Right atrium auricular region (tissue), 2 donors: ENCODE data around the gene PDE4B. TPM values are rescaled to one million over a fixed set of nuclear protein-coding genes. Genes with fewer than 3 reads are reported as not detected.
A peak's percentile ranks its signal among the peaks of the same experiment; 100 is the strongest.

Source experiments
- DNase-seq: peaks from one replicate; pipeline ENCODE4 v3.0.0-alpha.2; 2019; ENCODE audit warnings: low spot score
- H3K27ac ChIP-seq, 2 donors: fragments of 200-600 bp; sonication (generic); 1 replicate in 1 of 2; 2 replicates in 1 of 2; pipeline ENCODE4 v1.5.1; 2016 to 2019
- H3K27me3 ChIP-seq, 2 donors: fragments of 200-600 bp; sonication (generic); one replicate each; pipeline versions ENCODE4 v1.5.1 to v1.6.0; 2017 to 2019
- H3K36me3 ChIP-seq: fragments of 200-600 bp; sonication (generic); one replicate; pipeline ENCODE4 v1.5.1; 2016
- H3K4me1 ChIP-seq, 2 donors: fragments of 200-600 bp; sonication (generic); one replicate each; pipeline versions ENCODE4 v1.5.1 to v1.6.0; 2017 to 2019
- H3K4me3 ChIP-seq, 2 donors: fragments of 200-600 bp; sonication (generic); 1 replicate in 1 of 2; 2 replicates in 1 of 2; pipeline ENCODE4 v1.5.1; 2017 to 2019; ENCODE audit warnings: mild to moderate bottlenecking in 1 of 2, moderate library complexity in 1 of 2
- H3K9me3 ChIP-seq, 2 donors: fragments of 200-600 bp; sonication (generic); one replicate each; pipeline ENCODE4 v1.5.1; 2019
- total RNA-seq, 2 donors: library from RNA; depleted of rRNA; stranded (reverse); fragments of >200 nt; gene quantifications; one replicate each; pipeline ENCODE4 v1.1.0, GENCODE V29; 2016
- TF ChIP-seq, protein P1 (sequence below), 2 donors: fragments of 200-600 bp; sonication (generic); IDR thresholded peaks; one replicate each; pipeline ENCODE4 v1.5.1; 2019; ENCODE audit warnings: antibody characterized with exemption in 2 of 2

The PDE4B gene
- total RNA-seq, 2 donors from 2014 or later: 16.0 to 27.7 TPM

DNA sequence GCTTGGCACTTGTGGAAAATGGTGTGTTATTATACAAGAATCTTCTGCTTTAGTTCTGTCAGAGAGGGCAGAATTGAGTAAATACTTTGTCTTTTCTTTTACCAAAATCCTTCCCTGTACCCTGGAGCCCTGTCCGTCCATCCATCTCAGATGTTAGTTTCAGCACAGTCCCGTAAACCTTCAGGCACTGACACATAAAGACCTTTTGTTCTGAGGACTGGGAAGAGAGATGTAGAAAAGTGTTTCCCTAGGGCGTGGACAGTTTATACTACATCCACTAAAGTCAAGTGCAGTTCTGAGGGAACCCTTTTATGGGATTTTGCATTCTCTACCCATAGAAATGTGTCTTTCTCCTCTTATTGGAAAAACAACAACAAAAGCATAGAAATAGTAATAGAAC is 162.4 kb downstream of the PDE4B start:
- TF ChIP-seq, protein P1, sequence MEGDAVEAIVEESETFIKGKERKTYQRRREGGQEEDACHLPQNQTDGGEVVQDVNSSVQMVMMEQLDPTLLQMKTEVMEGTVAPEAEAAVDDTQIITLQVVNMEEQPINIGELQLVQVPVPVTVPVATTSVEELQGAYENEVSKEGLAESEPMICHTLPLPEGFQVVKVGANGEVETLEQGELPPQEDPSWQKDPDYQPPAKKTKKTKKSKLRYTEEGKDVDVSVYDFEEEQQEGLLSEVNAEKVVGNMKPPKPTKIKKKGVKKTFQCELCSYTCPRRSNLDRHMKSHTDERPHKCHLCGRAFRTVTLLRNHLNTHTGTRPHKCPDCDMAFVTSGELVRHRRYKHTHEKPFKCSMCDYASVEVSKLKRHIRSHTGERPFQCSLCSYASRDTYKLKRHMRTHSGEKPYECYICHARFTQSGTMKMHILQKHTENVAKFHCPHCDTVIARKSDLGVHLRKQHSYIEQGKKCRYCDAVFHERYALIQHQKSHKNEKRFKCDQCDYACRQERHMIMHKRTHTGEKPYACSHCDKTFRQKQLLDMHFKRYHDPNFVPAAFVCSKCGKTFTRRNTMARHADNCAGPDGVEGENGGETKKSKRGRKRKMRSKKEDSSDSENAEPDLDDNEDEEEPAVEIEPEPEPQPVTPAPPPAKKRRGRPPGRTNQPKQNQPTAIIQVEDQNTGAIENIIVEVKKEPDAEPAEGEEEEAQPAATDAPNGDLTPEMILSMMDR (IDR thresholded peaks at IDR 0.05): no peak
- no peaks in the 10 kb centered on the region for H3K4me1 ChIP-seq
- no peak overlapping the region for H3K27ac ChIP-seq
- no peak overlapping the region for H3K4me3 ChIP-seq
- DNase-seq: no peak
- no peaks in the 10 kb centered on the region for H3K9me3 ChIP-seq
- no peaks in the 10 kb centered on the region for H3K27me3 ChIP-seq
- H3K36me3 ChIP-seq: no peaks in the 10 kb centered on the region

DNA sequence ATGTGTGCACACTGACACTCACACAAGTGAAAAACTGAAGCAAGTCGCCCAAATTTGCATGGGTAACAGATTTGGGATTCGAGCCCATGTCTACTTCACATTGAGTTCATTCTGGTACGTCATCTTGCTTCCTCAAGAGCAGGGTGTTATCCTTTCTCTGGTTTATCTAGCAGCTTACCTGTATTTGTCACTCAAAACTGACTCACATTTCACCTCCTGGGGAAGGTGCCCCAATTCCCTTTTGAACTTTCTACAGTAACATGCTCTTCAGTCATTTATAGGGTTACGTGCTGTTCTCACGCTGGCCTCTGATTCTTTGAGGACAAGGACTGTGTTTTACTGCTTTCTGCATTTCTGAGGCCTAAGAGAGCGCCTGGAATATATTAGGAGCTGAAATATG is 162.8 kb downstream of the PDE4B start:
- TF ChIP-seq, protein P1 (IDR thresholded peaks at IDR 0.05): no peak
- Histone ChIP-seq H3K27ac (no peak overlapping the region), H3K9me3 (no peaks in the 10 kb centered on the region), H3K36me3 (no peaks in the 10 kb centered on the region), H3K4me3 (no peak overlapping the region), H3K27me3 (no peaks in the 10 kb centered on the region), H3K4me1 (no peaks in the 10 kb centered on the region)
- no peak for DNase-seq

DNA sequence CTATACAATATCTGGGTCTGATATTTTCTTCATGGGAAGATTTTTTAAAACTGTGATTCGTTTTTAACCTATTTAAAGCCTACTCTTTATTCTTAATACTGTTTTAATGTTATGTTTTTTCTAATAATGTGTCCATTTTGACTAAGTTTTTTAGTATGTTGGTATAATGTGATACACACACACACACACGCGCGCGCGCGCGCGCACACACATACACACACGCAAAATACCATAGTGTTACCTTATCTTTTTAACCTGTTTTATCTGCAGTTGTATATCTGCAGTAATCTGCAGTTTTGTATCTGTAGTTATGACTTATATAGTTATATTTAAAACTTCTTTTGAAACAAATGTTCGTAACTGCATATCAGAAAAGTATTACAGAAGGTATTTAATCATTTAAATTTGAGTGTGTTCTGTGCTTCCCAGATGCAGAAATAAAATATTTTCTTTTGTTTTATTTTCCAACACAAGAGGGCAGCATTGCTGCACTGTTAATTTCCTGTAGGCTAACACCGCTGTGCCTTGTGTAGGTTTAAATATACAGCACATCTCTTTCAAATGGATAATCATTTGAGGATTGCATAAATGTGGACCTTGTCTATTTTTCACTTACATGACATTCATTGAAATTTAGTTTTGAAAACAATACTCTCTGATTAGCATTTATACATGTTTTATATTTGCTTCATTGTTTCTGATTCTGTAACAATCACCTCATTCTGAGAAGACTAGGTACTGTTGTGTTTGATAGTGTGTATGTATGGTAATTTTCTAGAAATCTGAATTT is 166.1 kb downstream of the PDE4B start:
- Histone ChIP-seq H3K27me3 (no peaks in the 10 kb centered on the region), H3K36me3 (no peaks in the 10 kb centered on the region), H3K4me3 (no peak overlapping the region), H3K4me1 (no peaks in the 10 kb centered on the region), H3K27ac (no peak overlapping the region), H3K9me3 (no peaks in the 10 kb centered on the region)
- TF ChIP-seq, protein P1 (IDR thresholded peaks at IDR 0.05): peak; percentile 24 to 83
- DNase-seq: no peak

DNA sequence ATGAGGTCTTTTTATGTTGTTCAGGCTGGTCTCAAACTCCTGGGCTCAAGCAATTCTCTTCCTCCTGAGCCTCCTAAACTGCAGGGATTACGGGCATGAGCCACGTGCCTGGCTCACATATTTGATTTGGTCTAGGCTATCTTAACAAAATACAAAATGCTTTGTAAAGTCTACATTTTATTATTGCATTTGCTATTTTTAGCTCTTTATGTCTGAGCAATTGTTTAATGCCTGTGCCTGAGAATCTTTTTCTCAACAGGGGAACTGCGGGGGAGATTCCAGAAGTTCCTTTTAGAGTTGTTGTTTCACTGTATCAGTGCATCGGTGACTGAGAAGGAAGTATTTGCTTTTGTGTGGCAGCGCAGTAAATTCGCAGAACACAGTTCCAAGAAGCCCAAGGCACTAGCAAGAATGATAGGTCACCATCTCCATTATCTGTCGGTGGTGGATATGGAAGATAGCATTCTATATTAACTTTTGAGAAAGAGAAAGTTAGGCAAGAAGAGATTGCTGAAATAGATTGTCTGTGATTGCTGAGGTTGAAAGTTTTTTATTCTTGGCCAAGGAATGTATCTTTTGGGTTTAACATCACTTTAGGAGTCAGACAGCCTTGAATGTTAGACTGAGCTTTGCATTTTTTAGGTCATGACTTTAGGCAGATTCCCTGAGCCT is 167.3 kb downstream of the PDE4B start:
- no peaks in the 10 kb centered on the region for H3K36me3 ChIP-seq

DNA sequence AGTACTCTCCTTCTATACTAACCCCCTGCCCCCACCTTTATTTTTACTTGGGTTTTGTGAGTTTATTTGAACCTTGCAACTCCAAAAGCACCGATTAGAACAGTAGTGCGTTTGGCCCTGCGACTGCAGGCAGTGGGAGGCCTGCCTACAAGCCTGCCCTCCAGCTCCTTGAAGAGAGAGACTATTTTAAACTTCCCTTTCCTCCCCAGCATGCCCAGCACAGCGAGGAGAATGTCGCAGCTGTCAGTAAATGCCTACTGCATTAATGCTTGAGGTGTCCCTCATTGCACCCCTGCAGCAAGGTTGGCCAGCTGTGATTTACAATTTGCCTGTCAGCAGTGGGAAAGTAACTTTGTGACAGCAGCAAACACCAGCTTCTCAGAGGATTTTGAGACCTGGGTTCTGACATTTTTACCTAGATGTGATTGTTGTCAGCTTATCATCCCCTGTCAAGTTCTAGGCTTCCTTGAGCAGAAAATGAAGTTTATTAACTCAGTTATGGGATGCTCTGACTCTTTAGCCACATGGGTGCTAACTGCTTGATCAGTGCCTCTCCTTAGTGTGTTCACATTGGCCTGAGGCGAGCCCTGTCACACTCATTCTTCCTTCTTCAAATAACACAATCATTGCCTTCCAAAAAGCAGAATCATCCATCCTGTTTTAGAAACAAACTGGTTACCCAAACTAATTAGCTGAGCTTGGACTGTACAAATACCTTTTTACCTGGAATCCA is 170.6 kb downstream of the PDE4B start:
- H3K9me3 ChIP-seq: no peaks in the 10 kb centered on the region
- DNase-seq: no peak
- TF ChIP-seq, protein P1 (IDR thresholded peaks at IDR 0.05): no peak
- no peak overlapping the region for H3K27ac ChIP-seq
- H3K27me3 ChIP-seq: no peaks in the 10 kb centered on the region
- no peak overlapping the region for H3K4me3 ChIP-seq
- H3K4me1 ChIP-seq: no peaks in the 10 kb centered on the region
- H3K36me3 ChIP-seq: no peaks in the 10 kb centered on the region

More for the DNA sequence above, 167.3 kb downstream of the PDE4B start:
- Histone ChIP-seq H3K9me3 (no peaks in the 10 kb centered on the region), H3K27ac (no peak overlapping the region), H3K27me3 (no peaks in the 10 kb centered on the region), H3K4me3 (no peak overlapping the region), H3K4me1 (no peaks in the 10 kb centered on the region)
- DNase-seq: no peak
- TF ChIP-seq, protein P1 (IDR thresholded peaks at IDR 0.05): no peak
